ENCODE measurements around the gene XRCC4.

DNA sequence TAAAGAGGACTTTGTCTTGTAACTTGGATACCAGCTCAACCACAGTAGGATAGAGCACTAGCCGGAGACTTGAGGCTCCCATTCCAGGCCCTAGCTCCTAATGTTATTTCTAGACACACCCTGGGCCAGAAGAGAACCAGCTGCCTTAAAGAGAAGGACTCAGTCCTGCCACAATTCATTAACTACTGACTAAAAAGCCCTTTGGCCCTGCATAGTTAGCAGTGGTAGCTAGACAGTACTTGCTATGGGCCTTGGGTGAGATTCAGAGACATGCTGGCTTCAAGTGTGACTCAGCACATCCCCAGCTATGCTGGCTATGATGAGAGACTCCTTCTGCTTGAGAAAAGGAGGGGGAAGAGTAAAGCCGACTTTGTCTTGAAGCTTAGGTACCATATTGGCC, 47.4 kb upstream of the XRCC4 start:
- TF ChIP-seq, protein P1, sequence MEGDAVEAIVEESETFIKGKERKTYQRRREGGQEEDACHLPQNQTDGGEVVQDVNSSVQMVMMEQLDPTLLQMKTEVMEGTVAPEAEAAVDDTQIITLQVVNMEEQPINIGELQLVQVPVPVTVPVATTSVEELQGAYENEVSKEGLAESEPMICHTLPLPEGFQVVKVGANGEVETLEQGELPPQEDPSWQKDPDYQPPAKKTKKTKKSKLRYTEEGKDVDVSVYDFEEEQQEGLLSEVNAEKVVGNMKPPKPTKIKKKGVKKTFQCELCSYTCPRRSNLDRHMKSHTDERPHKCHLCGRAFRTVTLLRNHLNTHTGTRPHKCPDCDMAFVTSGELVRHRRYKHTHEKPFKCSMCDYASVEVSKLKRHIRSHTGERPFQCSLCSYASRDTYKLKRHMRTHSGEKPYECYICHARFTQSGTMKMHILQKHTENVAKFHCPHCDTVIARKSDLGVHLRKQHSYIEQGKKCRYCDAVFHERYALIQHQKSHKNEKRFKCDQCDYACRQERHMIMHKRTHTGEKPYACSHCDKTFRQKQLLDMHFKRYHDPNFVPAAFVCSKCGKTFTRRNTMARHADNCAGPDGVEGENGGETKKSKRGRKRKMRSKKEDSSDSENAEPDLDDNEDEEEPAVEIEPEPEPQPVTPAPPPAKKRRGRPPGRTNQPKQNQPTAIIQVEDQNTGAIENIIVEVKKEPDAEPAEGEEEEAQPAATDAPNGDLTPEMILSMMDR (IDR thresholded peaks at IDR 0.05) = no peak
- TF ChIP-seq, protein P2, sequence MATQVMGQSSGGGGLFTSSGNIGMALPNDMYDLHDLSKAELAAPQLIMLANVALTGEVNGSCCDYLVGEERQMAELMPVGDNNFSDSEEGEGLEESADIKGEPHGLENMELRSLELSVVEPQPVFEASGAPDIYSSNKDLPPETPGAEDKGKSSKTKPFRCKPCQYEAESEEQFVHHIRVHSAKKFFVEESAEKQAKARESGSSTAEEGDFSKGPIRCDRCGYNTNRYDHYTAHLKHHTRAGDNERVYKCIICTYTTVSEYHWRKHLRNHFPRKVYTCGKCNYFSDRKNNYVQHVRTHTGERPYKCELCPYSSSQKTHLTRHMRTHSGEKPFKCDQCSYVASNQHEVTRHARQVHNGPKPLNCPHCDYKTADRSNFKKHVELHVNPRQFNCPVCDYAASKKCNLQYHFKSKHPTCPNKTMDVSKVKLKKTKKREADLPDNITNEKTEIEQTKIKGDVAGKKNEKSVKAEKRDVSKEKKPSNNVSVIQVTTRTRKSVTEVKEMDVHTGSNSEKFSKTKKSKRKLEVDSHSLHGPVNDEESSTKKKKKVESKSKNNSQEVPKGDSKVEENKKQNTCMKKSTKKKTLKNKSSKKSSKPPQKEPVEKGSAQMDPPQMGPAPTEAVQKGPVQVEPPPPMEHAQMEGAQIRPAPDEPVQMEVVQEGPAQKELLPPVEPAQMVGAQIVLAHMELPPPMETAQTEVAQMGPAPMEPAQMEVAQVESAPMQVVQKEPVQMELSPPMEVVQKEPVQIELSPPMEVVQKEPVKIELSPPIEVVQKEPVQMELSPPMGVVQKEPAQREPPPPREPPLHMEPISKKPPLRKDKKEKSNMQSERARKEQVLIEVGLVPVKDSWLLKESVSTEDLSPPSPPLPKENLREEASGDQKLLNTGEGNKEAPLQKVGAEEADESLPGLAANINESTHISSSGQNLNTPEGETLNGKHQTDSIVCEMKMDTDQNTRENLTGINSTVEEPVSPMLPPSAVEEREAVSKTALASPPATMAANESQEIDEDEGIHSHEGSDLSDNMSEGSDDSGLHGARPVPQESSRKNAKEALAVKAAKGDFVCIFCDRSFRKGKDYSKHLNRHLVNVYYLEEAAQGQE (IDR thresholded peaks at IDR 0.05; ENCODE audit: low read depth, low read length) = no peak
